GM18858 (cell line): Measurements from ENCODE around the gene DACH2.

Source experiments
- ATAC-seq: cut with Tn5 transposase; IDR thresholded peaks from one replicate; pipeline ENCODE4 v1.9.1; 2021; ENCODE audit not compliant: unreplicated experiment

DACH2 gene

GRCh38 chrX:86295293-86295692, 147.0 kb downstream of the DACH2 start:
- no peak for ATAC-seq

- no peak for ATAC-seq
Observed at GRCh38 chrX:86322913-86323312, 174.7 kb downstream of the DACH2 start.

GRCh38 chrX:86329174-86329573, 180.9 kb downstream of the DACH2 start:
- no peak for ATAC-seq

- ATAC-seq: no peak
Observed at GRCh38 chrX:86348669-86349068, 200.4 kb downstream of the DACH2 start.

- no peak for ATAC-seq
Observed at GRCh38 chrX:86349115-86349514, 200.9 kb downstream of the DACH2 start.

- ATAC-seq: no peak
Observed at GRCh38 chrX:86369847-86370630, 221.8 kb downstream of the DACH2 start.

GRCh38 chrX:86370927-86371326, 222.7 kb downstream of the DACH2 start:
- ATAC-seq: no peak

- ATAC-seq: no peak
Observed at GRCh38 chrX:86379209-86379608, 231.0 kb downstream of the DACH2 start.

- ATAC-seq: no peak
Observed at GRCh38 chrX:86383681-86384540, 235.7 kb downstream of the DACH2 start.

- no peak for ATAC-seq
Observed at GRCh38 chrX:86407371-86407770, 259.1 kb downstream of the DACH2 start.

- ATAC-seq: no peak
Observed at GRCh38 chrX:86421771-86422170, 273.5 kb downstream of the DACH2 start.

- no peak for ATAC-seq
Observed at GRCh38 chrX:86436116-86436515, 287.9 kb downstream of the DACH2 start.

- ATAC-seq: no peak
Observed at GRCh38 chrX:86455495-86455894, 307.2 kb downstream of the DACH2 start.

- ATAC-seq: no peak
Observed at GRCh38 chrX:86460760-86461159, 312.5 kb downstream of the DACH2 start.

GRCh38 chrX:86504297-86504696, 356.0 kb downstream of the DACH2 start:
- no peak for ATAC-seq

- no peak for ATAC-seq
Observed at GRCh38 chrX:86507331-86507730, 359.1 kb downstream of the DACH2 start.

GRCh38 chrX:86579777-86580176, 431.5 kb downstream of the DACH2 start:
- ATAC-seq: no peak

- peak; percentile 96 for ATAC-seq
Observed at GRCh38 chrX:86604607-86605006, 456.4 kb downstream of the DACH2 start.

GRCh38 chrX:86696951-86697350, 548.7 kb downstream of the DACH2 start:
- ATAC-seq: no peak

- no peak for ATAC-seq
Observed at GRCh38 chrX:86711531-86712180, 563.4 kb downstream of the DACH2 start.

- no peak for ATAC-seq
Observed at GRCh38 chrX:86714441-86714840, 566.2 kb downstream of the DACH2 start.

- ATAC-seq: no peak
Observed at GRCh38 chrX:86724277-86724676, 576.0 kb downstream of the DACH2 start.
